ENCODE data around the gene VWF.

GRCh38 chr12:6066651-6067050, 57.8 kb downstream of the VWF start:
- TF ChIP-seq CTCF (IDR thresholded peaks at IDR 0.05; ENCODE audit: low read depth, low read length) (no peak), EZH2phosphoT487 (IDR thresholded peaks at IDR 0.05; ENCODE audit: low read depth) (no peak)
